WTC11 (cell line): ENCODE data around the gene GPR155. TPM values are rescaled to one million over a fixed set of nuclear protein-coding genes. Genes with fewer than 3 reads are reported as not detected.

ENCODE experiments used
- ATAC-seq: fragments of 200-7000 bp; cut with Tn5 transposase; 2 replicates; pipeline ENCODE4 v1.10.0; 2021; ENCODE audit warnings: mild to moderate bottlenecking, moderate library complexity
- CTCF ChIA-PET: fragments of 300-600 bp; sonication (Branson Sonifier 250); formaldehyde crosslinking; loops from one replicate; lab custom pipeline; 2021; ENCODE audit warnings: antibody characterized with exemption; lab: Charles Lee
- POLR2A ChIA-PET: fragments of 350-600 bp; sonication (Branson Sonifier 250); formaldehyde crosslinking; loops from one replicate; lab custom pipeline; 2021; ENCODE audit warnings: antibody characterized with exemption; lab: Charles Lee
- DNase-seq: peaks from one replicate; pipeline ENCODE4 v3.0.0; 2021; ENCODE audit warnings: low spot score
- H3K27ac Mint-ChIP-seq: 2 replicates; pipeline ENCODE4 v1.8.0; 2021; ENCODE audit warnings: mixed read lengths
- H3K27me3 Mint-ChIP-seq: 2 replicates; pipeline ENCODE4 v1.8.0; 2021; ENCODE audit warnings: low read depth, mild to moderate bottlenecking, moderate library complexity, mixed read lengths
- H3K36me3 Mint-ChIP-seq: 2 replicates; pipeline ENCODE4 v1.8.0; 2021; ENCODE audit warnings: mixed read lengths
- H3K4me1 Mint-ChIP-seq: 2 replicates; pipeline ENCODE4 v1.8.0; 2022; ENCODE audit warnings: mixed read lengths
- H3K4me3 Mint-ChIP-seq: 2 replicates; pipeline ENCODE4 v1.8.0; 2021; ENCODE audit warnings: mild to moderate bottlenecking, moderate library complexity, mixed read lengths
- H3K9me3 Mint-ChIP-seq: 2 replicates; pipeline ENCODE4 v1.8.0; 2021; ENCODE audit warnings: mixed read lengths
- ARID4B ChIP-seq: sonication (generic); formaldehyde crosslinking; IDR thresholded peaks from 2 replicates; pipeline ENCODE4 v1.8.0; 2023; ENCODE audit warnings: missing genetic modification reagents, mild to moderate bottlenecking, borderline replicate concordance
- E2F1 ChIP-seq: sonication (generic); formaldehyde crosslinking; IDR thresholded peaks from 2 replicates; pipeline ENCODE4 v1.8.0; 2022; ENCODE audit warnings: mild to moderate bottlenecking, missing genetic modification reagents
- FOXP1 ChIP-seq: sonication (generic); formaldehyde crosslinking; IDR thresholded peaks from 2 replicates; pipeline ENCODE4 v1.8.0; 2022; ENCODE audit warnings: missing genetic modification reagents, mild to moderate bottlenecking, moderate library complexity, borderline replicate concordance
- JAZF1 ChIP-seq: fragments of 250-450 bp; sonication (Bioruptor Pico); IDR thresholded peaks from 2 replicates; pipeline ENCODE4 v1.9.0; 2021; ENCODE audit warnings: moderate library complexity, mild to moderate bottlenecking, inconsistent platforms
- MYBL2 ChIP-seq: sonication (generic); formaldehyde crosslinking; IDR thresholded peaks from 2 replicates; pipeline ENCODE4 v1.8.1; 2023; ENCODE audit warnings: mild to moderate bottlenecking, moderate library complexity, missing genetic modification reagents
- NFE2L1 ChIP-seq: sonication (generic); formaldehyde crosslinking; IDR thresholded peaks from 2 replicates; pipeline ENCODE4 v1.8.1; 2023; ENCODE audit warnings: missing genetic modification reagents
- OVOL2 ChIP-seq: fragments of 250-450 bp; sonication (Bioruptor Pico); IDR thresholded peaks from 2 replicates; pipeline ENCODE4 v1.9.0; 2021; ENCODE audit warnings: mild to moderate bottlenecking, borderline replicate concordance
- SP1 ChIP-seq: sonication (generic); formaldehyde crosslinking; conservative IDR thresholded peaks from 2 replicates; pipeline ENCODE4 v1.8.1; 2022; ENCODE audit warnings: missing genetic modification reagents
- TP53 ChIP-seq: sonication (generic); formaldehyde crosslinking; IDR thresholded peaks from 2 replicates; pipeline ENCODE4 v1.8.1; 2023; ENCODE audit warnings: mild to moderate bottlenecking, missing genetic modification reagents
- USF2 ChIP-seq: sonication (generic); formaldehyde crosslinking; IDR thresholded peaks from 2 replicates; pipeline ENCODE4 v1.8.1; 2023; ENCODE audit warnings: mild to moderate bottlenecking, missing genetic modification reagents, moderate library complexity
- ZBTB21 ChIP-seq: sonication (generic); formaldehyde crosslinking; IDR thresholded peaks from 2 replicates; pipeline ENCODE4 v1.8.1; 2023; ENCODE audit warnings: mild to moderate bottlenecking, missing genetic modification reagents, borderline replicate concordance
- ZNF138 ChIP-seq: sonication (generic); formaldehyde crosslinking; conservative IDR thresholded peaks from 2 replicates; pipeline ENCODE4 v1.8.1; 2022; ENCODE audit warnings: mild to moderate bottlenecking, moderate library complexity, missing genetic modification reagents
- total RNA-seq: library from RNA; stranded (reverse); gene quantifications from 3 replicates; pipeline ENCODE4 v1.2.3, GENCODE V29; 2021

GPR155 gene
- total RNA-seq, 1 experiment from 2014 or later, result 0.74 TPM

- ChIA-PET POLR2A (no interaction called here), CTCF (no interaction called here)
- ATAC-seq (no peak), DNase-seq (no peak)
- Mint-ChIP-seq H3K9me3 (no peaks in the 10 kb centered on the region), H3K4me3 (no peak overlapping the region), H3K27me3 (no peaks in the 10 kb centered on the region), H3K27ac (no peak overlapping the region), H3K36me3 (peaks cover 3% of the 10 kb centered on the region), H3K4me1 (no peaks in the 10 kb centered on the region)
- TF ChIP-seq NFE2L1, result no peak
- no peak for TF ChIP-seq ARID4B (CRISPR knock-in tag)
Observed at GRCh38 chr2:174385201-174385600, 101.6 kb downstream of the GPR155 start.

- Mint-ChIP-seq H3K27me3 (no peaks in the 10 kb centered on the region), H3K36me3 (peaks cover 2% of the 10 kb centered on the region; the same call in 1 of the 2 replicates), H3K27ac (no peak overlapping the region), H3K9me3 (no peaks in the 10 kb centered on the region), H3K4me3 (no peak overlapping the region), H3K4me1 (no peaks in the 10 kb centered on the region)
- ChIA-PET POLR2A (no interaction called here), CTCF (no interaction called here)
- TF ChIP-seq SP1 (no peak), ZBTB21 (CRISPR knock-in tag) (no peak), ZNF138 (CRISPR knock-in tag) (no peak), OVOL2 (CRISPR knock-in tag) (no peak), JAZF1 (CRISPR knock-in tag) (no peak), USF2 (CRISPR knock-in tag) (no peak), TP53 (no peak), MYBL2 (CRISPR knock-in tag) (no peak), FOXP1 (no peak), E2F1 (CRISPR knock-in tag) (no peak)
- DNase-seq, result no peak
- ATAC-seq, result no peak
Observed at GRCh38 chr2:174383796-174384195, 103.0 kb downstream of the GPR155 start.

Other genes starting within 250 kb of the GPR155 start
- 104 to 109 TPM (median 107 TPM) in 3 replicates for gene OLA1, start 238.5 kb downstream of the GPR155 start, total RNA-seq
- gene SP9, start 152.1 kb downstream of the GPR155 start, total RNA-seq, result 0.07 to 0.21 TPM in 2 of 3 replicates, not detected in the other
- 8.0 to 13.0 TPM (median 11.3 TPM) in 3 replicates for gene SCRN3, start 91.3 kb downstream of the GPR155 start, total RNA-seq
- gene WIPF1, start 110.8 kb upstream of the GPR155 start, total RNA-seq, result 6.4 to 6.7 TPM (median 6.4 TPM) in 3 replicates